Measurements from ENCODE around the gene PIP5K1C. TPM values are rescaled to one million over a fixed set of nuclear protein-coding genes. Genes with fewer than 3 reads are reported as not detected.

PIP5K1C gene
- total RNA-seq, 1 experiment from 2014 or later, result 26.9 TPM

- Histone ChIP-seq H4K20me1 (ENCODE audit: insufficient read depth) (no peaks in the 10 kb centered on the region), H3K79me2 (ENCODE audit: insufficient read depth, low read length) (no peaks in the 10 kb centered on the region), H3K4me2 (ENCODE audit: low read length) (no peak overlapping the region), H3K4me3 (replicated peaks in 1 of 2; ENCODE audit: low read depth in 1 of 2, low read length in 2 of 2) (no peak overlapping the region), H3K9ac (ENCODE audit: low read length) (no peak overlapping the region), H3K4me1 (ENCODE audit: control insufficient read depth in 1 of 2, insufficient read depth in 2 of 2, low read length in 2 of 2) (peaks cover 13 to 28% of the 10 kb centered on the region in 2 experiments), H3K9me3 (ENCODE audit: control insufficient read depth in 1 of 2, insufficient read depth in 1 of 2, low read depth in 1 of 2, low read length in 2 of 2) (no peaks in the 10 kb centered on the region), H2AFZ (ENCODE audit: low read depth, low read length, poor library complexity, severe bottlenecking) (no peak overlapping the region), H3K36me3 (ENCODE audit: control insufficient read depth in 1 of 2, insufficient read depth in 2 of 2, low read length in 2 of 2) (no peaks in the 10 kb centered on the region), H3K27ac (ENCODE audit: low read depth, low read length) (no peak overlapping the region), H3K9me2 (ENCODE audit: insufficient read depth) (no peaks in the 10 kb centered on the region), H3K27me3 (ENCODE audit: insufficient read depth, low read length) (no peaks in the 10 kb centered on the region)
- TF ChIP-seq CTCF (IDR thresholded peaks at IDR 0.05 in 2 of 3, conservative IDR thresholded peaks at IDR 0.05 in 1 of 3; ENCODE audit: borderline replicate concordance in 1 of 3, insufficient read depth in 1 of 3, low read depth in 2 of 3, low read length in 2 of 3) (no peak), YY1 (IDR thresholded peaks at IDR 0.05; ENCODE audit: extremely low read depth, insufficient replicate concordance, low read depth, low read length) (no peak), ZBTB33 (IDR thresholded peaks at IDR 0.05; ENCODE audit: extremely low read depth, insufficient replicate concordance, low read length) (no peak), TCF7L2 (IDR thresholded peaks at IDR 0.05; ENCODE audit: borderline replicate concordance, extremely low read depth, insufficient read depth, insufficient read length) (no peak), CBX3 (IDR thresholded peaks at IDR 0.05; ENCODE audit: low read depth) (no peak), ZNF274 (IDR thresholded peaks at IDR 0.05; ENCODE audit: low read depth, low read length) (no peak), SRF (IDR thresholded peaks at IDR 0.05; ENCODE audit: low read depth) (no peak), EGR1 (IDR thresholded peaks at IDR 0.05; ENCODE audit: low read depth) (no peak), MAX (IDR thresholded peaks at IDR 0.05) (no peak), POLR2A (IDR thresholded peaks at IDR 0.05; ENCODE audit: borderline replicate concordance, extremely low read depth, insufficient read depth, insufficient read length) (no peak), RAD21 (IDR thresholded peaks at IDR 0.05; ENCODE audit: low read depth) (no peak), ELF1 (IDR thresholded peaks at IDR 0.05; ENCODE audit: borderline replicate concordance, low read depth) (no peak), REST (IDR thresholded peaks at IDR 0.05; ENCODE audit: low read depth) (no peak), FOSL1 (IDR thresholded peaks at IDR 0.05; ENCODE audit: low read depth) (no peak), EZH2phosphoT487 (IDR thresholded peaks at IDR 0.05; ENCODE audit: borderline replicate concordance) (no peak)
- BruUV-seq (replicated peaks), result no TSS peak
- CTCF ChIA-PET, result no interaction called here
- POLR2A ChIA-PET, result no interaction called here
- ATAC-seq, result no peak
- DNase-seq (ENCODE audit: low read depth, low spot score), result no peak
- intact Hi-C loops (cut with micrococcal nuclease), result no loop called here
- RAD21 ChIA-PET (ENCODE audit: low non-redundant PET in 1 of 2, low total read pairs in 2 of 2, uncharacterized antibody in 2 of 2, unreplicated experiment in 2 of 2), result no interaction called here
Observed at GRCh38 chr19:3604227-3604986, 95.9 kb downstream of the PIP5K1C start.
